Measurements from ENCODE around the gene CYGB. TPM values are rescaled to one million over a fixed set of nuclear protein-coding genes. Genes with fewer than 3 reads are reported as not detected.

The CYGB gene
- total and polyA plus RNA-seq, 2 of the 13 experiments (the other 11 are each of a cell fraction or from before 2014, with no cell fraction given): 18.9 to 27.1 TPM

GRCh38 chr17:76523084-76524037 is 14.1 kb downstream of the CYGB start (continued):
- peak; percentile 98 for TF ChIP-seq ZNF512B (CRISPR knock-in tag; IDR thresholded peaks at IDR 0.05; ENCODE audit: borderline replicate concordance)
- TF ChIP-seq DR1 (CRISPR knock-in tag; IDR thresholded peaks at IDR 0.05): no peak
- no peak for TF ChIP-seq NR2F2 (IDR thresholded peaks at IDR 0.05; ENCODE audit: borderline replicate concordance, low read depth)
- TF ChIP-seq GATA4 (IDR thresholded peaks at IDR 0.05; ENCODE audit: borderline replicate concordance, low read depth): no peak
- no peak; the same call in 1 of the 2 replicates for TF ChIP-seq KMT2B (CRISPR knock-in tag; IDR thresholded peaks at IDR 0.05)
- TF ChIP-seq ZNF34 (CRISPR knock-in tag; IDR thresholded peaks at IDR 0.05; ENCODE audit: borderline replicate concordance): no peak
- TF ChIP-seq ZNF761 (CRISPR knock-in tag; conservative IDR thresholded peaks at IDR 0.05): no peak; the same call in 1 of the 2 replicates
- TF ChIP-seq TBP (CRISPR knock-in tag; IDR thresholded peaks at IDR 0.05): no peak
- TF ChIP-seq AFF4 (CRISPR knock-in tag; IDR thresholded peaks at IDR 0.05): no peak
- TF ChIP-seq ZFP36L1 (CRISPR knock-in tag; IDR thresholded peaks at IDR 0.05): no peak
- no peak for TF ChIP-seq RBM39 (IDR thresholded peaks at IDR 0.05; ENCODE audit: low read depth, low read length, poor library complexity, severe bottlenecking)
- no peak for TF ChIP-seq THAP8 (CRISPR knock-in tag; IDR thresholded peaks at IDR 0.05; ENCODE audit: borderline replicate concordance)
- TF ChIP-seq TEAD2 (CRISPR knock-in tag; IDR thresholded peaks at IDR 0.05): no peak
- peak; percentile 72 for TF ChIP-seq HOXA5 (CRISPR knock-in tag; IDR thresholded peaks at IDR 0.05)
- no peak for TF ChIP-seq NPAS2 (CRISPR knock-in tag; IDR thresholded peaks at IDR 0.05; ENCODE audit: borderline replicate concordance)
- no peak for TF ChIP-seq ZSCAN12 (CRISPR knock-in tag; IDR thresholded peaks at IDR 0.05)
- TF ChIP-seq ZNF335 (CRISPR knock-in tag; IDR thresholded peaks at IDR 0.05): 0 out of 2 replicates have a peak, but pooled peaks have one; percentile 50
- TF ChIP-seq SRSF4 (IDR thresholded peaks at IDR 0.05; ENCODE audit: low read depth, low read length, poor library complexity, severe bottlenecking): no peak
- TF ChIP-seq ZNF136 (CRISPR knock-in tag; IDR thresholded peaks at IDR 0.05; ENCODE audit: low read depth): no peak
- TF ChIP-seq ZBTB46 (CRISPR knock-in tag; IDR thresholded peaks at IDR 0.05; ENCODE audit: borderline replicate concordance): no peak
